ENCODE results near the gene LAMP2.
"Not testable (repeated sequence)": the region's sequence is repeated elsewhere in the genome, so short reads cannot be mapped to it uniquely, and the experiment has no call there.

LAMP2 gene

DNA sequence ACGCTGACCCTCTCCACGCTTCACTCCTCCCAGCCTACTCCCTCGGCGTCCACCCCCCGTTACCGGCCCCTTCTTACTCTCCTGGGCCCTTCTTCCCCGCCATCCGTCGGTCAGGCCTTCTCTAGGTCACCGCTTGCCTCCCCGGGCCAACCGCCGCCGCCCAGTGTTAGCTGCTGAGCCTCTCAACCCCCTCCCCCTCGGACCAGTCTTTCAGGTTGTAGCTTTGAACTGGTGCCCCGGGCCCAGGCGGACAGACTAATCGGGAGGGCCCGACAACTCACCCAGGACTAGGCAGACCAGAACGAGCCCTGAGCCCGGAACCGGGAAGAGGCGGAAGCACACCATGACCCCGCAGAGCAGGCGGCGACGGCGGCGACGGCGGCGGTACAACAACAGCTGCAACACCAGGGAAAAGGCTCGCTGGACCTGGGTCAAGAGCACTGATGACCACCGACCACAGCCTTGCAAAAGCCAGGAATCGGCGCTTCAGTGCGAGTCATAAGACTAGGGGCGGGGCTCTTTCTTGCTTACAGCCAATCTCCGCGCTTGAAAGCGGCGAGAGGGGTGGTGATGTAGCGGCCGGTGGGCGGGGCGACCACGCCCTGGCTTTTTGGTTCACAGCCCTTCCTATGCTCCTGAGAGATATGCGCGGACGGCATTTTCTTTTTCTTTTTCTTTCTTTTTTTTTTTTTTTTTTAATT lies at the start of gene LAMP2:
Gene LAMP2 (minus strand): TSS at position 472 of the 701 bp plus-strand sequence. CDS start 127 bp downstream, at position 345.
- in situ Hi-C loops (cut with MboI; ENCODE audit: low sequenced_read_pairs): no loop called here

DNA sequence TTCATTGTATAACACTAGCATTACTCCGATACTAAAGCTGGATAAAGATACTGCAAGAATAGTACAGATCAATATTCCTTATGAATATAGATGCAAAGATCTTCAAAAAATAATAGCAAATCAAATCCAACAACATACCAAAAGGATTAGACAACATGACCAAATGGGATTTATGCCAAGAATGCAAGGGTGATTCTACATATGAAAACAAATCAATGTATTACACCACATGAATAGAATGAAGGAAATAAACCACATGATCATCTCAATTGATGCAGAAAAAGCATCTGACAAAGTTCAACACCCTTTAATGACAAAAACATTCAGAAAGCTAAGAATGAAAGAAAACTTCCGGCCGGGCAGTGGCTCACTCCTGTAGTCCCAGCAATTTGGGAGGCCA lies 48.8 kb upstream of the LAMP2 start:
- in situ Hi-C loops (cut with MboI; ENCODE audit: low sequenced_read_pairs): no loop called here

DNA sequence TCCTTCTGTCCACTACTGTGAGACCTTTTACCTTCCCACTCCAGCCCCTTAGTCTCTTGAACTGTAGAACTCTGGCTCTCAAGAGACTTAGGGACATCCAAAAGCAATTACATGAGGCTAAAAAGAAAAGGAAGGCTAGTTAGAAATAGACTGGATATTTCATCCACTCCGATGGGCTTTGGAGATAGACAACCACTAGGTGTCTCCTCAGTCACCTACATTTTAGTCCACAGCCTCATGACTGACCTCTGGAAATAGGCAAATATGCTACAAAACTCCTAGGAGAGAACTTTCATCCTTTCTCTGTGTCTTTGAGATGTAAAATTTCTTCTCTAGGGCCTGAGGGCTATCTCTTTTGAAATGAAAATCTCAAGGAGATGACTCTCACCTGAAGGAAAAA lies 45.1 kb upstream of the LAMP2 start:
- in situ Hi-C loops (cut with MboI; ENCODE audit: low sequenced_read_pairs): no loop called here

DNA sequence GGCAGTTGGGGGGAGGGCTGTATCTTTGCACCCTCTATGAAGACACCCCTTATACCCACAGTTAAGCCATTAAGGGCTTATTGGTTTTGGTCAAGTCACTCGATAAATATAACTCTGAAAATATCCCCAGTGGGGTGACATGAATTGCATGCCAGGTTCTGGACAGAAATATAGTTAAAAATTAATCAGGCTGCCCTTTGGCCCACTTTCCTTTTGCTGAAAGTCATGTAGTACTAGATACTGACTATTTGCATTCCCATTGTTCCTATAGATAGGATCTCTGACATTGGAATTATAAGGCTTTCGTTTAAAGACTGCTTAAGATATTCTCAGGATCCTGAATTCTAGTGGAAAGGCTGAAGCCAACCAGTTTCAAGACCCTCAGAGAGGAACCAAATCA lies 43.5 kb upstream of the LAMP2 start:
- in situ Hi-C loops (cut with MboI; ENCODE audit: low sequenced_read_pairs): no loop called here

DNA sequence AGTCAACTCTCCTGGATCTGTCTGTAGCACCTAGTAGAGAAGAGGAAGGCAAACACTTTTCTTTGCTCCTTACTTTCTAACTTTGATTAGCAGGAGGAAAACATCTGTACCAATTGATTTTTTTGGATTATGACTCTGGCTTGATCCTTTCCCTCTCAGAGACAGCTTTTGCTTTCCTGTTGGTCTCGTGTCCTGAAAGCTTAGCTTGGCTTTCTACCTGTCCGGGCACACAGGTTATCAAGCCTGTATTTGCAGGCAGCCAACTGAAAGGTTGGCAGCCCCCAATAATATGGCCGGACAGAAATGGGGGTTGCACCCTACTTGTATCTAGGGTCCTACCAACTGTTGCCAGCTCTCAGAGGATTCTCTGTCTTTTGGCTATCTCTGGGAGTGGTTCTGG lies 43.1 kb upstream of the LAMP2 start:
- in situ Hi-C loops (cut with MboI; ENCODE audit: low sequenced_read_pairs): no loop called here

DNA sequence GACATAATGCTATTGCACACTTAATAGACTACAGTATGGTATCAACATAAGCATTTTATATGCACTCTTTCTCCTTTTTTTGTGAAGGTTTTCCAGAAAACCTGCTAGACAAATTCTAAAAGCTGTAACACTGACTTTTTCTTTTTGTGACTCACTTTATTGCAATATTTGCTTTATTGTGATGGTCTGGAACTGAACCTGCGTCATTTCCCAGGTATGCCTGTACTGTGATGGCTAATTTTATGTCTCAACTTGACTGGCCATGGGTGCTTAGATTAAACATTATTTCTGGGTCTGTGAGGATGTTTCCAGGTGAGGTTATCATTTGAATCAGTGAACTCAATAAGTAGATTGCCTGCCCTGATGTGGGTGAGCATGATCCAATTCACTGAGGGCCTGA lies 35.5 kb upstream of the LAMP2 start:
- in situ Hi-C loops (cut with MboI; ENCODE audit: low sequenced_read_pairs): no loop called here

DNA sequence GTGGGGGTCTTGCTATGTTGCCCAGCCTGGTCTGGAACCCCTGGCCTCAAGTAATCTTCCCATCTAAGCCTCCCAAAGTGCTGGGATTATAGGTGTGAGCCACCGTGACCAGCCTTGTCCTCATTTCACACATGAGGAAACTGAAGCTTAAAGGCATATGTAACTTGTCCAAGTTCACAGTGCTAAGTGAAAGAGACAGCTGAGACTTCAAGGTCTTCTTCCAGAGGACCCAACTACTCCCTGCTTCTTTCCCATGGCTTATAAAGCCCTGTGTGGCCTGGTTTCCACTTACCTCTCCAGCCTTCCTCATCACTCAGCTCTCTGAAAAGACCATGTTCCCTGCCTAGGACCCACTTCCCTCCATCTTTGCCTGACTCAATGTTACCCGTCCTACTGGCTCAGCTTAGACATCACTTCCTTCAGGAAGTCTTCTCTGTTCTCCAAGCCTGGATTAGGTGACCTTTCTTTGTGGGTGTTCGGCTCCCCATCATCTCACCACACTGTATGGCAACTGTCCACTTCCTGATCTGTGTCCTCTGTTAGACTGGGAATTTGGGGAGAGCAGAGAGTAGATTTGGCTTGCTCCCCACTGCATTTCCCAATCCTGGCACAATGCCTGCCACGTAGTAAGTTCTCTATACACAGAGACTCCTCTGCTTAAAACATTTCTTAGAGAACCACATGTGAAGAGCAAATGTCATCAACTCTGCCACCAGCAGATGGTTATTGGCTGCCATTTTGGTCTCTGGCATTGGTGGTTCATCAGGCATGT lies 30.4 kb upstream of the LAMP2 start:
- in situ Hi-C loops (cut with MboI; ENCODE audit: low sequenced_read_pairs): no loop called here

DNA sequence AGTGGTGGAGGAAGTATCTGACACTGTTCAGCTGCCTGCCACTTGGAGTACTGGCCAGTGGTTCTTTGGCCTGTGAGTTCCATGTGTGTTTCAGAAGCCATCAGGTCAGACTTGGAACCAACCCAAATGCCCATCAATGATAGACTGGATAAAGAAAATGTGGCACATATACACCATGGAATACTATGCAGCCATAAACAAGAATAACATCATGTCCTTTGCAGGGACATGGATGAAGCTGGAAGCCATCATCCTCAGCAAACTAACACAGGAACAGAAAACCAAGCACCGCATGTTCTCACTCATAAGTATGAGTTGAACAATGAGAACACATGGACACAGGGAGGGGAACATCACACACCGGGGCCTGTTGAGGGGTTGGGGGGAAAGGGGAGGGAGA lies 21.0 kb upstream of the LAMP2 start:
- in situ Hi-C loops (cut with MboI; ENCODE audit: low sequenced_read_pairs): not testable (repeated sequence)

DNA sequence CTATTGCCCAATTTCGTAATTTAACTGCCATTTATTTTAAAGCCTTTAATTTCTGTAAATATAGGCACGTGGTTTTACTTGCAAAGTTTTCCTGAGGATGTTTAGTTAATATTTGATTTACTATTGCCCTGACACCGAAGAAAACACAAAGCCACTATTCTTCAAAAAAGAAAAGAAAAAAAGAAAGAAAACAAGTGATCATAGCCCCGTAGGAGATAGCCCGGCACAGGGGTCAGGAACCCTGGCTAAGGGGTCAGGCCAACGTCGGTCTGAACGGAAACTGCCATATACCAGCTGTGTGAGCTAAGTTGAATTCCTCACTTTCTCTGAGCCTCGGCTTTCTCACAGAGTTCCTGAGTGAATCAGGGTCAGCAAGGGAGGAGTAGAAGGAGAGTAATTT lies 17.7 kb upstream of the LAMP2 start:
- in situ Hi-C loops (cut with MboI; ENCODE audit: low sequenced_read_pairs): no loop called here

DNA sequence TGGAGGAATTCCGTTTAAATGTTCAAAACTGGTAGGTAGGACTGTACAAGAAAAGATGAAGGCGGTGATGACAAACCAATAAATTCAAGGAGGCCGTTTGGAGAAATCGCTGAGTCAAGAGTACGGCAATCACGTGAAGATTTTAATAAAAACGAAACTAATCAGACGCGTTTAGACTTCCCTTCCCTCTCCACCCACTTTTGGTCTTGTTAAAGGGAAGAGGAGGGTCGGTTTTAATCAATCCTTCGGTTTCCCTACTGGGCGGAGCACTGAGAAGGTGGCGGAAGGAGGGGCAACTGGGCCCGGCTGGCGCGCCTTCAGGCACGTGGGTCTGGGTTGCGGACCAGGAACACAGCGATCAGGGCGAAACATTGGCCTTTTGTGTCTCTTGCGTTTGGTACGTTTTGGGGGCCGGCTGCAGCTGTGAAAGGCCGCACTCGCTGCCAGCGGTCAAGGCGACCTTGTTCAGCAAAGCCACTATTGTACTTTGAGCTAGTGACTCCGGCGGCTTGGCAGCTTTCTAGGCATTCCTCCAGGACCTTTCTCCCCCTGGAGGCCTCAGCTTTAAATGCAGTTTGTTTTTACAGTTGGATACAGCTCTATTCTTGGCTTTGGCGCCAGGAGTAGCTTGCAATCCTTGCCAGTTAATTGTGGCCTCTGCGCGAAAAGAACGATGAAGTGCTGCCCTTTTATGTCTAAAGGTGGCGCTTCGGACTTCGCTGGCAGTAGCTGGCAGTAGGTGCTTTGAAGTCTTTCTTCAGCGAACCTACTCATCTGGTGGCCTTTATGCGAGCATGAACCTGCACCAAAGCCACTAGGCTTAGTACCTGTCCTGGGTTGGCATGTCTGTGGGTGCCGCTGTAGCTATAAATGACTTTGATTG lies 16.8 kb upstream of the LAMP2 start:
- in situ Hi-C loops (cut with MboI; ENCODE audit: low sequenced_read_pairs): no loop called here

DNA sequence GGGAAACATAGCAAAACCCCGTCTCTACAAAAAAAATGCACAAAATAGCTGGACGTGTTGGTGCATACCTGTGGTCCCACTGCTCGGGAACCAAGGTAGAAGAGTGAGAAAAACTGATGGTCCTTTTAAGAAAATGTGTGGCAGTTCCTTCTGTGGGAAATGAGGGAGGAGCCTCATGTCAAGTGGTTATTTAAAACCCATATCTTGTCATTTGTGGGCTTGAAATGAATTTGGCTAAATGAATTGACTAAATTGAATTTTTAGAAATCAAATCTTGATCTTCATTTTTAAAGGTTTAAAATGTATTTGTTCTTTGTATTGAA lies 16.2 kb upstream of the LAMP2 start:
- in situ Hi-C loops (cut with MboI; ENCODE audit: low sequenced_read_pairs): no loop called here

DNA sequence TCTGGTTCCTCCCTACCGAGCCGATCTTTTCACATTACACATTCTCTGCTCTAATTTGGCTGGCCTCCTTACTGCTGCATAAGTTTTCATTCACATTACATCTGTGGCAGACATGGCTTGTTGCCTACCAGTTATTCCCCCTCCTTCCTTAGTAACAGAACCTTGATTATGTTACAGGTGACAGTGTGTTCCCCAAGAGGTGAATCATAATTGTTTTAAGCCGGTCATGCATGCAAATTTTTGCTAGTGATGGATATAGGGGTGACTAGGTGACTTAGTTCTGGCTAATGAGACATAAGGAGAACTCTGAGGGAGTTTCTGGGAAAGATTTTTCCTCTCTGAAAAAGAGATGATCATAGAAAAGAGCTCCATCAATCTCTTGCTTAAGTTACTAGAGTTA lies 8.4 kb upstream of the LAMP2 start:
- in situ Hi-C loops (cut with MboI; ENCODE audit: low sequenced_read_pairs): no loop called here

DNA sequence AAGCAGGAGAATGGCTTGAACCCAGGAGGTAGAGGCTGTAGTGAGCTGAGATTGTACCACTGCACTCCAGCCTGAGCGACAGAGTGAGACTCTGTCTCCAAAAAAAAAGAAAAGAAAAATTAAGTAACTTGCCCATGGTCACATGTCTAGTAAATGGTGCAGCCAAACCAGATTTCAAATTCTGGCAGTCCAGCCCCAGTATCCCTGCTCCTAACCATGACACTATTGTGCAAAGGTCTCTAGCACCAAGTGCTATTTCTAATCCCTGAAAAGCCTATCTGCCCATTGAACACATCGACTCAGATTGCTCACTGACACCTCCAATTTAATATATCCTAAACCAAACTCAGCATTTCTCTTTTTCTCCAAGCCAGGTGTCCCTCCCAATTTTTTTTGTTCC lies 7.6 kb upstream of the LAMP2 start:
- in situ Hi-C loops (cut with MboI; ENCODE audit: low sequenced_read_pairs): no loop called here

DNA sequence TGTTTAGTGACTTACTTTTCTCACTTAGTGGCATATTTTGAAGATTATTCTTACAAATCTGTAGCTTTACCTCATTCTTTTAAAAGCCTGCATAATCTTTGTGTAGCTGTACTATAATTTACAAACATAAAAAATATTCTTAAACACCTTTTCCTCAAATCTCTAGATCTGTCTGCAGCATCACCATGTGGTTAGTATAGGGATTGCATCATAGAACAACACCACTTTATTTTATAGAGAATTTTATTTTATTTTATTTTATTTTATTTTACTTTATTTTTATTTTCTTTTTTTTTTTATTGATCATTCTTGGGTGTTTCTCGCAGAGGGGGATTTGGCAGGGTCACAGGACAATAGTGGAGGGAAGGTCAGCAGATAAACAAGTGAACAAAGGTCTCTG lies 6.4 kb upstream of the LAMP2 start:
- in situ Hi-C loops (cut with MboI; ENCODE audit: low sequenced_read_pairs): not testable (repeated sequence)

DNA sequence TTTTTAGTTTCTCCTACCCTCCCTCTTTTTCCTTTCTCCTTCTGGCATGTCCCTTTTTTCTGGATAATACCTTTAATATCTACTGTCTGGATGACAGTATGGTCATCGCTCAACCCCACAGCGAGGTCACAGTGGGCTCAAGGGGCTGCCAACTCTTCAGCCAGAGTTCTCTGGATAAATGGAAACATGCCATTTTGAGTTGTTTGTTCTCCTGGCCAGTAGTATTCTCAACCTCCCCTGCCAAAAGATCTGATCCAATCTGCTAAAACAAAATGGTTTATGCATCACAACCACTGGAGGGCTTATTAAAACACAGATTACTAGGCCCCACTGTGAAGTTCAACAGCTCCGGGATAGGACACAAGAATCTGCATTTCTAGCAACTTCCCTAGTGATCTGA lies 5.0 kb upstream of the LAMP2 start:
- in situ Hi-C loops (cut with MboI; ENCODE audit: low sequenced_read_pairs): no loop called here

DNA sequence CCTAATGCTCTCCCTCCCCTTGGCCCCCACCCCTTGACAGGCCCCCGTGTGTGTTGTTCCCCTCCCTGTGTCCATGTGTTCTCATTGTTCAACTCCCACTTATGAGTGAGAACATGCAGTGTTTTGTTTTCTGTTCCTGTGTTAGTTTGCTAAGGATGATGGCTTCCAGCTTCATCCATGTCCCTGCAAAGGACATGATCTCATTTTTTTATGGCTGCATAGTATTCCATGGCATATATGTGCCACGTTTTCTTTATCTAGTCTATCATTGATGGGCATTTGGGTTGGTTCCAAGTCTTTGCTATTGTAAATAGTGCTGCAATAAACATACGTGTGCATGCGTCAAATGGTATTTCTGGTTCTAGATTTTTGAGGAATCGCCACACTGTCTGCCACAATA lies 561 bp upstream of the LAMP2 start:
- in situ Hi-C loops (cut with MboI; ENCODE audit: low sequenced_read_pairs): not testable (repeated sequence)

DNA sequence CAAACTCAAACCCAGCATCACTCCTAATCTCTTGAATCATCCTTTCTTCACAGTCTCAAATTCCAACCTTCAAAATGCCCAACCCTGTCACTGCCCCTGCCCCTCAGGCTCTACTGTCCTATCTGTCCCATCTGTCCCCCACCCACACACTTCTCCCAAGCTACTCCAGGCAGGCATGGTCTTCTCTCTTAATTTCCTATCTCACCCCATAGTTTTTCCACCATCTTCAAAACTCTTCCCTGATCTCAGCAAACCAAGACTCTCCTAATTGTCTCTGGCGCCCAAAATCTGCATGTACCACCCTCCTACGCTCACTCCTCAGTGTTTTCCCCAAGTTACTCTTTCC lies 644 bp downstream of the LAMP2 start:
- in situ Hi-C loops (cut with MboI; ENCODE audit: low sequenced_read_pairs): no loop called here

DNA sequence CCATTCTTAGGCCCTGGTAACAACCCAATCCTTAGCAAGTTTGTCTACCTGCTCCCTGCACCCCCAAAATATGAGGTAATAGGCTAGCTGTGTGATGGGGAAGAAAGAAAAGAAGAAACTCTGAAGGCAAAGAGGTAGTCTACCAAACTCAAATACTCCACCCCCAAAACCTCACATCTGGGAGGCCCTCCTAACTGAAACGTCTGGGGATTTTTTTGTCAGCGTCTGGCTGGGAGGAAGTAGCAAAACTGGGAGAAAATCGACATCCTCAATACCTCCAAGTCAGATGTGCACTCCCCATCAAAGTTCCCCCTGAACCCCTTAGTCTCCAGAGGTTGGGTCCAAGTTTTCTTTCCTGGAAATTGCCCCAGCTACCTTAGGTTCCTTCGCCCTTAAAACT lies 1.0 kb downstream of the LAMP2 start:
- in situ Hi-C loops (cut with MboI; ENCODE audit: low sequenced_read_pairs): no loop called here

DNA sequence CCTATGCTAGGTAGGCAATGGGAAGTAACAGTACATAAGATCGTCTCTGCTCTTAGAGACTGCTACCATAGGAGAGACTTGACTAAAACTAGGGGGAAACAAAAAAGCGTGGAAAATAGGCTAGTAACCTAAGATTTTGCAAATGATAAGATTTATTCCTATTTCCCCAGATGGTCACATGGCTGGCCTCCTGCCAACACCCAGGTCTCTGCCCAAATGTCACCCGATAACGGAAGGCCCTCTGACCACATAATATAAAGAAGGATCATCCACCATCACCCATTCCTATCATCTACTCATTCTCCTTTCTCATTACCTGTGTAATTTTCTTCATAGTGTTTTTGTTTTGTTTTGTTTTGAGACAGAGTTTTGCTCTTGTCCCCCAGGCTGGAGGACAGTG lies 4.7 kb downstream of the LAMP2 start:
- in situ Hi-C loops (cut with MboI; ENCODE audit: low sequenced_read_pairs): no loop called here

DNA sequence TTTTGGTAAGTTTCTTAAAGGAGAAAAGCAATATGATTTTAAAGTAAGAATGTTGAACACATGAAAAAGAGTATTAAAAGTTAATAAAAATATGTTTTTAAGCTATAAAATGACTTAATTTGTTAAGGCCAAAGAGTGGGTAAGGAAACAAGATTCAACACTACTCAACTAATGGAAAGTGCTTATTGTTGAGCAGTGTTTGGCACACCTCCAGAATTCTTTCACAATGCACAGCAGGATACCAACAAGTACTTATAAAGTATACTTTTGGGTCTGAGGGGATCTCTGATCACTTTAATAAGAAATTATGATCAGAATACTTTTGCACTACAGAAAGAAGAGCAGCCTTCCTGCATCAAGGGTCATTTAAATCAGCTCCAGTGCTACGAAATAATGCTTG lies 5.9 kb downstream of the LAMP2 start:
- in situ Hi-C loops (cut with MboI; ENCODE audit: low sequenced_read_pairs): no loop called here

DNA sequence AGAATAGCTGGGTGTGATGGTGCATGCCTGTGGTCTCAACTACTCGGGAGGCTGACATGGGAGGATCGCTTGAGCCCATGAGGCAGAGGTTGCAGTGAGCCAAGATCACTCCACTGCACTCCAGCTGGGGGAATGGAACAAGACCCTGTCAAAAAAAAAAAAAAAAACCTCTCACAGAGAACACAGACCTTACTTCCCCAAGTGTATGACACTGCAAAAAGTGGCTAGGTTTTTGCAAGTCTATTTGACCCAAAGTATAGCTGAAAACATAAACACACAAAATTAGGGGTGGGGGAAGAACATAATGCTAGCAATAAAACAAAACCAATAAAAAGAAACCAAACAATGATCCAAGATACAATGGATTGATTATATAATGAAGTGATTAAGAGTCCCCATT lies 6.7 kb downstream of the LAMP2 start:
- in situ Hi-C loops (cut with MboI; ENCODE audit: low sequenced_read_pairs): no loop called here

DNA sequence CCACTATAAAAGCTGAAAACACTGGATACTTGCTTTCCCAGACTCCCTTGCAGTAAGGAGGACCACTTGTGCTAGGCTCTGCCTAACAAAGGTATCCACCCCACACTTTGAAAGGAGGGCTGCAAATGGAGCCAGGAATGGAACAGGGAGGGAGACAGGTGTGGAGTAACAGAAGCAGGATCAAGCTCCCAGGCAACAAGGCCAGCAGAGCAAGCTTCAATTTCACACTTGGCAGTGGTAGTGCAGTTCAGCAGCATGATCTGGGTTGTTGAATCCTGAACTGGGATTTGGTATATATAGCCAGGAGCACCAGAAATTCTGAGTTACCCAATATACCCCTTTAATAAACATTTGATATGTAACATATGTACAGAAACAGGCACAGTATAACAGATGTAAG lies 9.8 kb downstream of the LAMP2 start:
- in situ Hi-C loops (cut with MboI; ENCODE audit: low sequenced_read_pairs): no loop called here

Measured in hTERT RPE-1 (cell line).